ENCODE measurements around the gene STRBP.
A peak's percentile ranks its signal among the peaks of the same experiment; 100 is the strongest.
"Not testable (repeated sequence)": the region's sequence is repeated elsewhere in the genome, so short reads cannot be mapped to it uniquely, and the experiment has no call there.

Gene STRBP

DNA sequence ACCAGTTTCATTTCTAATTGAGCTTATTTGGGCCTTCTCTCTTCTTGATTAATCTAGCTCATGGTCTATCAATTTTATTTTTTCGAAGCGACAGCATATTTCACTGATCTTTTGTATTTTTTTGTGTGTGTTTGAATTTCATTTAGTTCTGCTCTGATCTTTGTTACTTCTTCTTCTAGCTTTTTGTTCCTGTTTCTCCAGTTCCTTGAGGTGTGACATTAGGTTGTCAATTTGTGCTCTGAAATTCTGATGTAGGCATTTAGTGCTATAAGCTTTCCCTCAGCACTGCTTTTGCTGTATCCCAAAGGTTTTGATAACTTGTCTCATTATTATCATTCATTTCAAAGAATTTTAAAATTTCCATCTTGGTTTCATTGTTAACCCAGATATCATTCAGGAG is 67.3 kb downstream of the STRBP start:
- H3F3A ChIP-seq (ENCODE audit: control insufficient read depth, insufficient read depth): peaks cover 14% of the 10 kb centered on the region; the same call in 1 of the 2 replicates
- H3K4me1 ChIP-seq (ENCODE audit: control insufficient read depth, low read length): peaks cover 54% of the 10 kb centered on the region
- no peaks in the 10 kb centered on the region for H3K9me2 ChIP-seq (replicated peaks; ENCODE audit: control insufficient read depth, low read length)
- H3K27ac ChIP-seq (ENCODE audit: low read depth, low read length): peak overlapping the region; percentile 19; the same call in 1 of the 2 replicates
- H3K4me3 ChIP-seq (ENCODE audit: low read length): no peak overlapping the region
- no peaks in the 10 kb centered on the region for H3K27me3 ChIP-seq (ENCODE audit: control insufficient read depth, low read length)
- peaks cover 94% of the 10 kb centered on the region for H3K79me2 ChIP-seq (ENCODE audit: control insufficient read depth, low read length)
- no peaks in the 10 kb centered on the region for H3K9me3 ChIP-seq (ENCODE audit: control insufficient read depth, insufficient read depth, low read length)
- H3K4me2 ChIP-seq (ENCODE audit: low read length): 0 out of 2 replicates have a peak overlapping the region, but pooled peaks have one; percentile 15
- TF ChIP-seq EZH2phosphoT487 (IDR thresholded peaks at IDR 0.05; ENCODE audit: borderline replicate concordance, low read length) (no peak), CTCF (IDR thresholded peaks at IDR 0.05; ENCODE audit: low read depth, low read length, poor library complexity, severe bottlenecking) (no peak)
- H3K36me3 ChIP-seq (ENCODE audit: control insufficient read depth, low read length): peaks cover 42% of the 10 kb centered on the region
- H4K20me1 ChIP-seq (ENCODE audit: control insufficient read depth, insufficient read depth, low read depth, low read length): no peaks in the 10 kb centered on the region

DNA sequence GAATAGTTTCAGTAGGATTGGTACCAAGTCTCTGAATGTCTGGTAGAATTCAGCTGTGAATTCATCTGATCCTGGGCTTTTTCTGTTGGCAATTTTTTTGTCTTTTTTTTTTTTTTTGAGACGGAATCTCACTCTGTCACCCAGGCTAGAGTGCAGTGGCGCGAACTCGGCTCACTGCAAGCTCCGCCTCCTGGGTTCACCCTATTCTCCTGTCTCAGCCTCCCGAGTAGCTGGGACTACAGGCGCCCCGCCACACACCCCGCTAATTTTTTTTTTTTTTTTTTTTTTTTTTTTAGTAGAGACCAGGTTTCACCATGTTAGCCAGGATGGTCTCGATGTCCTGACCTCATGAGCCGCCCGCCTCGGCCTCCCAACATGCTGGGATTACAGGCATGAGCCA is 67.9 kb downstream of the STRBP start:
- H3K4me3 ChIP-seq (ENCODE audit: low read length); H3K9me3 ChIP-seq (ENCODE audit: control insufficient read depth, insufficient read depth, low read length); H3K4me2 ChIP-seq (ENCODE audit: low read length); H3K9me2 ChIP-seq (replicated peaks; ENCODE audit: control insufficient read depth, low read length); H3K27ac ChIP-seq (ENCODE audit: low read depth, low read length); H3K27me3 ChIP-seq (ENCODE audit: control insufficient read depth, low read length); H4K20me1 ChIP-seq (ENCODE audit: control insufficient read depth, insufficient read depth, low read depth, low read length): not testable (repeated sequence)
- Histone ChIP-seq H3K79me2 (ENCODE audit: control insufficient read depth, low read length) (peaks cover 94% of the 10 kb centered on the region), H3K36me3 (ENCODE audit: control insufficient read depth, low read length) (peaks cover 36% of the 10 kb centered on the region), H3F3A (ENCODE audit: control insufficient read depth, insufficient read depth) (peaks cover 12% of the 10 kb centered on the region; the same call in 1 of the 2 replicates), H3K4me1 (ENCODE audit: control insufficient read depth, low read length) (peaks cover 54% of the 10 kb centered on the region)

DNA sequence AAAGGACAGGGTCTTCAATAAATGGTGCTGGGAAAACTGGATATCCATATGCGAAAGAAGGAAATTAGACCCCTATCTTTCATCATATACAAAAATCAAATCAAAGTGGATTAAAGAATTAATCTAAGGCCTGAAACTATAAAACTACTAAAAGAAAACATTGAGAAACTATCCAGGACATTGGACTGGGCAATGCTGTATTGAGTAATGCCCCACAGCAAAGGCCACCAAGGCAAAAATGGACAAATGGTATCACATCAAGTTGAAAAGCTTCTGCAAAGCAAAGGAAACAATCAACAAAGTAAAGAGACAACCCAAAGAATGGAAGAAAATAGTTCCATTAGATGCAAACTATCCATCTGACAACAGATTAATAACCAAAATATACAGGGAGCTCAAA is 72.3 kb downstream of the STRBP start:
- H3K27ac ChIP-seq (ENCODE audit: low read depth, low read length): no peak overlapping the region
- H3K36me3 ChIP-seq (ENCODE audit: control insufficient read depth, low read length): peaks cover 40% of the 10 kb centered on the region
- no peak overlapping the region for H3K4me3 ChIP-seq (ENCODE audit: low read length)
- TF ChIP-seq EZH2phosphoT487 (IDR thresholded peaks at IDR 0.05; ENCODE audit: borderline replicate concordance, low read length) (no peak), CTCF (IDR thresholded peaks at IDR 0.05; ENCODE audit: low read depth, low read length, poor library complexity, severe bottlenecking) (no peak)
- peaks cover 97% of the 10 kb centered on the region for H3K79me2 ChIP-seq (ENCODE audit: control insufficient read depth, low read length)
- H3K9me3 ChIP-seq (ENCODE audit: control insufficient read depth, insufficient read depth, low read length): no peaks in the 10 kb centered on the region
- H3K9me2 ChIP-seq (replicated peaks; ENCODE audit: control insufficient read depth, low read length): no peaks in the 10 kb centered on the region
- no peaks in the 10 kb centered on the region for H3K27me3 ChIP-seq (ENCODE audit: control insufficient read depth, low read length)
- H3F3A ChIP-seq (ENCODE audit: control insufficient read depth, insufficient read depth): peaks cover 13% of the 10 kb centered on the region; the same call in 1 of the 2 replicates
- H3K4me2 ChIP-seq (ENCODE audit: low read length): peak overlapping the region; percentile 66; the same call in 1 of the 2 replicates
- no peaks in the 10 kb centered on the region for H4K20me1 ChIP-seq (ENCODE audit: control insufficient read depth, insufficient read depth, low read depth, low read length)
- H3K4me1 ChIP-seq (ENCODE audit: control insufficient read depth, low read length): peaks cover 58% of the 10 kb centered on the region

DNA sequence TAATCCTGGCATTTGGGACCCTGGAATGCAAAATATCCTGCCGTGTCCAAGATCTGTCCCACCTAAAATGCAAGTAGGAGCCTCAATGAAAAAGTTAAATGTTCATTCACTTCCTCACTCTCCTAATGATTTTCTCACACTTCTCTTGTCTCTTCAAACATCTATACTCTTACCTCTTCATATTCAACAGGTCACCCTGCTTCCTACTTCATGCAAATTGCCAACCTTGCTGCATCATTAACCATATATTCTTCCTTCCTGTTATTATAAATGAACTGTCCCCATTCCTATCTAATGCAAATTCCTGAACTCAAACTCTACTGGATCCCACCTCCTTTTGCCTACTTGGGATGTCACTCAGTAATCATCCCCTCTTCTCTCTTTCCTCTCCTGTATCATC is 74.4 kb downstream of the STRBP start:
- Histone ChIP-seq H3K9me3 (ENCODE audit: control insufficient read depth, insufficient read depth, low read length) (no peaks in the 10 kb centered on the region), H3K27me3 (ENCODE audit: control insufficient read depth, low read length) (no peaks in the 10 kb centered on the region), H3K4me3 (ENCODE audit: low read length) (peak overlapping the region; percentile 49), H3K4me1 (ENCODE audit: control insufficient read depth, low read length) (peaks cover 55% of the 10 kb centered on the region), H3F3A (ENCODE audit: control insufficient read depth, insufficient read depth) (peaks cover 12% of the 10 kb centered on the region; the same call in 1 of the 2 replicates), H3K4me2 (ENCODE audit: low read length) (peak overlapping the region; percentile 66), H3K9me2 (replicated peaks; ENCODE audit: control insufficient read depth, low read length) (no peaks in the 10 kb centered on the region), H3K79me2 (ENCODE audit: control insufficient read depth, low read length) (peaks cover 96% of the 10 kb centered on the region), H4K20me1 (ENCODE audit: control insufficient read depth, insufficient read depth, low read depth, low read length) (no peaks in the 10 kb centered on the region), H3K36me3 (ENCODE audit: control insufficient read depth, low read length) (peaks cover 46% of the 10 kb centered on the region), H3K27ac (ENCODE audit: low read depth, low read length) (peak overlapping the region; percentile 38)
- no peak for TF ChIP-seq CTCF (IDR thresholded peaks at IDR 0.05; ENCODE audit: low read depth, low read length, poor library complexity, severe bottlenecking)
- TF ChIP-seq EZH2phosphoT487 (IDR thresholded peaks at IDR 0.05; ENCODE audit: borderline replicate concordance, low read length): no peak

Data from DOHH2 (cell line).